Kidney epithelial cell (primary cell): ENCODE results near the gene COMMD9. TPM values are rescaled to one million over a fixed set of nuclear protein-coding genes. Genes with fewer than 3 reads are reported as not detected.

ENCODE experiments used
- DNase-seq: peaks from one replicate; pipeline ENCODE4 v3.0.0-alpha.2; 2010; ENCODE audit warnings: low read depth
- H3K27me3 ChIP-seq: 2 replicates; pipeline ENCODE4 v1.6.0; 2011; ENCODE audit warnings: low read length; ENCODE audit not compliant: control insufficient read depth, insufficient read depth
- H3K36me3 ChIP-seq: 2 replicates; pipeline ENCODE4 v1.5.1; 2011; ENCODE audit warnings: low read length; ENCODE audit not compliant: control insufficient read depth, insufficient read depth
- H3K4me3 ChIP-seq: 2 replicates; pipeline ENCODE4 v1.5.1; 2011; ENCODE audit warnings: low read depth, mild to moderate bottlenecking, control low read depth, low read length
- total RNA-seq: library from RNA; depleted of rRNA; stranded (reverse); fragments of >200 nt; gene quantifications from 2 replicates; pipeline ENCODE4 v1.2.3, GENCODE V29; 2015
- TF ChIP-seq, protein P1 (sequence below): IDR thresholded peaks from 2 replicates; pipeline ENCODE4 v1.5.1; 2011; ENCODE audit warnings: mild to moderate bottlenecking, moderate library complexity, low read length, control low read depth, inconsistent platforms; ENCODE audit not compliant: insufficient read depth, poor library complexity, severe bottlenecking

COMMD9 gene
- total RNA-seq, 1 donor from 2014 or later = 69.6 TPM

DNA sequence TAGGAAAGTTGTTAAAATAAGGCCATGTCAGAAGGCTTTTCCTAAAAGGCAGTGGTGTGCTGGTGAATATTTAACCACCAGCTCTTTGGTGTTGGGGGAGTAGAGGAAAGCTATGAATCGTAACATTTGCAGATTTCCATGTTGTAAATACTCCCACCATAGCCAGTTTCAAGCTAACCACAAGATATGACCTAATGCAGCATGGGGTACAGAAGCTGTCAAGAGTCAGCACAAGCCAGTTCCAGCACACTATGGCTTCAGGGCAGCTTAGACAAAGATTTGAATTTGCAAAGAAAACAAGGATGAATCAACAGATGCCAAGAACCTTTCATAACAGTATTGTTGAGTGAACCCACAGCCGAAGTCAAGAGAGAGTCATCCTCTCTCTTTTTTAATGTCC, 40.0 kb downstream of the COMMD9 start:
- peak; percentile 91 for DNase-seq
- TF ChIP-seq, protein P1, sequence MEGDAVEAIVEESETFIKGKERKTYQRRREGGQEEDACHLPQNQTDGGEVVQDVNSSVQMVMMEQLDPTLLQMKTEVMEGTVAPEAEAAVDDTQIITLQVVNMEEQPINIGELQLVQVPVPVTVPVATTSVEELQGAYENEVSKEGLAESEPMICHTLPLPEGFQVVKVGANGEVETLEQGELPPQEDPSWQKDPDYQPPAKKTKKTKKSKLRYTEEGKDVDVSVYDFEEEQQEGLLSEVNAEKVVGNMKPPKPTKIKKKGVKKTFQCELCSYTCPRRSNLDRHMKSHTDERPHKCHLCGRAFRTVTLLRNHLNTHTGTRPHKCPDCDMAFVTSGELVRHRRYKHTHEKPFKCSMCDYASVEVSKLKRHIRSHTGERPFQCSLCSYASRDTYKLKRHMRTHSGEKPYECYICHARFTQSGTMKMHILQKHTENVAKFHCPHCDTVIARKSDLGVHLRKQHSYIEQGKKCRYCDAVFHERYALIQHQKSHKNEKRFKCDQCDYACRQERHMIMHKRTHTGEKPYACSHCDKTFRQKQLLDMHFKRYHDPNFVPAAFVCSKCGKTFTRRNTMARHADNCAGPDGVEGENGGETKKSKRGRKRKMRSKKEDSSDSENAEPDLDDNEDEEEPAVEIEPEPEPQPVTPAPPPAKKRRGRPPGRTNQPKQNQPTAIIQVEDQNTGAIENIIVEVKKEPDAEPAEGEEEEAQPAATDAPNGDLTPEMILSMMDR = no peak

DNA sequence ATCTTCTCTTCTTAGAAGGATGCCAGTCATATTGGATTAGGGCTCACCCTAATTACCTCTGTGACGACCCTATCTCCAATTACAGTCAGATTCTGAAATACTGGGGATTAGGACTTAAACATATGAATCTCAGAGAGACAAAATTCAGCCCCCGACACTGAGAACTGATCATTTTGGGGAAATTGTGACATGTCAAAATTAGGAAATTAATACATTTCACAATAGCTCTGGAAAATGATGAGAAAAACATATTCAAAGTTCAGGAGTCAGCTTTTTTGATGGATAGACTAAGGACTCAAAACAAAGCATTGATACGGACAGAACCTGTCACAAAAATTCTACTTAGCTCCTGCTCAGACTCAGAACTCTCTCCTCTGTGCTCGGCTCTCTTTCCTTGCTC, 40.8 kb downstream of the COMMD9 start:
- H3K36me3 ChIP-seq = no peaks in the 10 kb centered on the region
- TF ChIP-seq, protein P1 = no peak
- no peak for DNase-seq
- no peaks in the 10 kb centered on the region for H3K27me3 ChIP-seq
- H3K4me3 ChIP-seq = no peak overlapping the region

More for the DNA sequence above, 40.0 kb downstream of the COMMD9 start:
- Histone ChIP-seq H3K4me3 (no peak overlapping the region), H3K27me3 (no peaks in the 10 kb centered on the region), H3K36me3 (no peaks in the 10 kb centered on the region)

DNA sequence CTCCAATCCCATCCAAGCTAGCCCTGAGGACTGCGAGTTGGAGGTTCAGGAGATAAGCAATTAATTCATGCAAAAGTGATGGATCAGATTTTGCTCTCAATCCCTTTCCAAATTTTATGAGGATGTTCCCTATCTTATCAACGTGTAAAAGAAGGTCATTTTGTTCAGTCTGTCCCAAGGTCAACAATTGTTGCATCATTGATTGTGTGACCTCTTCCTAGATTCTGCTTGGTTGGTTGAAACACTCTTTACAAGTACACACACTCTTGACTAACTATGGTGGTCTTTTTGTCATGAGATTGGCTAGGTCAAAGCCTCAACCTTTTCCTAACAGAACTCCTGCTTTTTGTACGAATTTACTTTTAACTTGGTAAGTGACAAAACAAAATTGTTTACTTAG, 41.7 kb downstream of the COMMD9 start:
- DNase-seq = no peak
- TF ChIP-seq, protein P1 = no peak
- Histone ChIP-seq H3K4me3 (no peak overlapping the region), H3K36me3 (no peaks in the 10 kb centered on the region), H3K27me3 (no peaks in the 10 kb centered on the region)

DNA sequence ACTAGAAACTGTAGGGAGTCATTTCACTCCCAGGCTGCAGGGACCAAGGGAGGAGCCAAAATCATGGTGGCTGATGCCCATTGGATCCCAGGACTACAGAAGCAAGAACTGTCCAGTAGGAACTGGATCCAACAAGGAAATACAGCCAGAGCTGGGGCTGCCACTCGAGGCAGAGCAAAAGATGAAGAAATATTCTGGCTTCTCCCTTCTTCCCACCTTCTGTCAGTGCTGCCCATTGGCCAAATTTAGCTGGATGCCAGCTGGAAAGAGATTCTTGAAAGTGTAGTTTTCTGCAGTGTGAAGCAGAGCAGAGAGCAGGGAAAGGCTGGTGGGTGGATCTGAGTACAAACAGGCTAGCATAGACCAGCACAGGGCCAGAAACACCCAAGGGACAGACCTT, 45.6 kb downstream of the COMMD9 start:
- Histone ChIP-seq H3K4me3 (no peak overlapping the region), H3K27me3 (no peaks in the 10 kb centered on the region), H3K36me3 (no peaks in the 10 kb centered on the region)
- TF ChIP-seq, protein P1 = no peak
- DNase-seq = no peak

DNA sequence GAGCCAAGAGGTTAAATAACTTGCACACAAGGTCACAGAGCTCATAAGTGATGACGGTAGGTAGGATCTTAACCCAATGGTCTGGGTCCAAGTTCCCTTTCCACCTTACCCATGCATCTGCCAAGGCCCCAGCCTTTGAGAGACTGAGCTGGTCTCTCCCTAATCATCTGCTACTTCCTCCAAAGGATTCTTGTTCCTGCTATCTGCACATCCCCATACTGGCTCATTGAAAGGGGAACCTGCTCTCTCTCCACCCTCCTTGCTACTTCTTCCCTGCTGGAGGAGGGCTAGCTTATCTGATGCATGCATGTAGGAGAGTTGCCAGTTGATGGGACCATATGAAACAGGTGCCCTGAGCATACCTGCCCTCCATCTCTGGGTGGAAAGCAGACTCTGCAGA, 47.7 kb downstream of the COMMD9 start:
- Histone ChIP-seq H3K36me3 (no peaks in the 10 kb centered on the region), H3K27me3 (no peaks in the 10 kb centered on the region), H3K4me3 (no peak overlapping the region)
- TF ChIP-seq, protein P1 = no peak
- DNase-seq = no peak

DNA sequence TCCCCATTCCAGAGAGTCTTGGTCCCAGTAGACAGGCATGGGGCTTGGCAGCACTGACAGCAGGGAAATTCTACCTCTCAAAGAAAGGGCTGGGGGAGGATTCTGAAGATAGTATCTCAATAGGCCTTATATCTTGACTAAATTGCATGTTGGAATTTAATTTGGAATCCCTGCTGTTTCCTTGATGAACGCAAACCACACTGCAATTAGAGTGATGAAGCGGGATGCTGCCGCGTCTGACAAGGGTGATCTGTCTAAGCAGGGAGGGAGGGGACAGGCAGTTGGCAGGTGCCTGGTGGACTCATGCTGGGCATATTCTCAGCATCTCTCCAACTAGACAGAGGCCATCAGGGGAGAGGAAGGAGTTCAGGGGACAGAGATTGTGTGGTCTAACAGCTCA, 48.4 kb downstream of the COMMD9 start:
- no peaks in the 10 kb centered on the region for H3K27me3 ChIP-seq
- H3K36me3 ChIP-seq = no peaks in the 10 kb centered on the region
- DNase-seq = no peak
- TF ChIP-seq, protein P1 = no peak
- H3K4me3 ChIP-seq = no peak overlapping the region
